ENCODE data around the gene ZFP30. TPM values are rescaled to one million over a fixed set of nuclear protein-coding genes. Genes with fewer than 3 reads are reported as not detected.

Gene ZFP30
- total and polyA plus RNA-seq, 10 of the 15 experiments (the other 5 are each of a cell fraction or from before 2014, with no cell fraction given): 1.4 to 12.8 (median 5.7) TPM

DNA sequence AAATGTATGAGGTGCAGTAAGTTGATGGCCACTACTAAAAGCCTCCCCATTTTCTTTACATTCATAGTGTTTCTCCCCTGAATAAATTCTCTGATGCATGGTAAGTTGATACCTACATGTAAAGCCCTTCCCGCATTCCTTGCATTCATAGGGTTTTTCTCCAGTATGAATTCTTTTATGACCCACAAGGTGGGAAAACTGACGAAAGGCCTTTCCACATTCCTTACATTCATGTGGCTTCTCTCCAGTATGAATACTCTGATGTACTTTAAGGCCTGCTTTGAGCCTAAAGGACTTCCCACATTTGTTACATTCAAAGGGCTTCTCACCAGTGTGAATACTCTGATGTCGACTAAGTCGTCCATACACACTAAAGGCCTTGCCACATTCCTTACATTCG is 43.8 kb upstream of the ZFP30 start:
- ChIA-PET SMC1A (ENCODE audit: uncharacterized antibody, unreplicated experiment) (no interaction called here), CTCF (no interaction called here), POLR2A (no interaction called here), RAD21 (ENCODE audit: unreplicated experiment) (no interaction called here)
- no peak overlapping the region for H3K4me2 ChIP-seq (ENCODE audit: control insufficient read depth, insufficient read depth)
- H3K9me3 ChIP-seq (replicated peaks; ENCODE audit: control insufficient read depth, insufficient read depth, low read length): no peaks in the 10 kb centered on the region; the same call in 2 of the 3 replicates
- BruUV-seq (replicated peaks): no TSS peak
- H4K20me1 ChIP-seq (ENCODE audit: control insufficient read depth, insufficient read depth): no peaks in the 10 kb centered on the region
- no peak overlapping the region for H3K4me3 ChIP-seq
- in situ Hi-C loops (cut with MboI): no loop called here
- DNase-seq (ENCODE audit: low read depth, low spot score): no peak
- FAIRE-seq: no peak
- H3K9ac ChIP-seq (ENCODE audit: control insufficient read depth, insufficient read depth, low read length): no peak overlapping the region
- no peaks in the 10 kb centered on the region; a peak in 2 of 4 replicates for H3K36me3 ChIP-seq (ENCODE audit: control insufficient read depth in 2 of 2, insufficient read depth in 2 of 2, low read length in 1 of 2)
- no peaks in the 10 kb centered on the region for H3K27me3 ChIP-seq (replicated peaks in 1 of 2; ENCODE audit: control insufficient read depth in 2 of 2, insufficient read depth in 2 of 2, low read length in 1 of 2)
- no peak for ATAC-seq
- intact Hi-C loops (cut with micrococcal nuclease; ENCODE audit: unreplicated experiment): no loop called here
- 86% methylated on average over 5 of the region's 5 CpGs for WGBS (ENCODE audit: insufficient coverage, insufficient replicate concordance, low lambda C conversion rate, missing lambda C conversion rate)
- H3K4me1 ChIP-seq (ENCODE audit: control insufficient read depth, insufficient read depth, low read length): no peaks in the 10 kb centered on the region
- no peaks in the 10 kb centered on the region for H3K79me2 ChIP-seq (ENCODE audit: control insufficient read depth, insufficient read depth, low read length)
- H2AFZ ChIP-seq (ENCODE audit: control insufficient read depth, low read depth, low read length): no peak overlapping the region
- H3K27ac ChIP-seq (ENCODE audit: control insufficient read depth, insufficient read depth): no peak overlapping the region
- no peak for TF ChIP-seq NRF1 (conservative IDR thresholded peaks at IDR 0.05; ENCODE audit: low read depth, low read length)
- TF ChIP-seq, protein P1, sequence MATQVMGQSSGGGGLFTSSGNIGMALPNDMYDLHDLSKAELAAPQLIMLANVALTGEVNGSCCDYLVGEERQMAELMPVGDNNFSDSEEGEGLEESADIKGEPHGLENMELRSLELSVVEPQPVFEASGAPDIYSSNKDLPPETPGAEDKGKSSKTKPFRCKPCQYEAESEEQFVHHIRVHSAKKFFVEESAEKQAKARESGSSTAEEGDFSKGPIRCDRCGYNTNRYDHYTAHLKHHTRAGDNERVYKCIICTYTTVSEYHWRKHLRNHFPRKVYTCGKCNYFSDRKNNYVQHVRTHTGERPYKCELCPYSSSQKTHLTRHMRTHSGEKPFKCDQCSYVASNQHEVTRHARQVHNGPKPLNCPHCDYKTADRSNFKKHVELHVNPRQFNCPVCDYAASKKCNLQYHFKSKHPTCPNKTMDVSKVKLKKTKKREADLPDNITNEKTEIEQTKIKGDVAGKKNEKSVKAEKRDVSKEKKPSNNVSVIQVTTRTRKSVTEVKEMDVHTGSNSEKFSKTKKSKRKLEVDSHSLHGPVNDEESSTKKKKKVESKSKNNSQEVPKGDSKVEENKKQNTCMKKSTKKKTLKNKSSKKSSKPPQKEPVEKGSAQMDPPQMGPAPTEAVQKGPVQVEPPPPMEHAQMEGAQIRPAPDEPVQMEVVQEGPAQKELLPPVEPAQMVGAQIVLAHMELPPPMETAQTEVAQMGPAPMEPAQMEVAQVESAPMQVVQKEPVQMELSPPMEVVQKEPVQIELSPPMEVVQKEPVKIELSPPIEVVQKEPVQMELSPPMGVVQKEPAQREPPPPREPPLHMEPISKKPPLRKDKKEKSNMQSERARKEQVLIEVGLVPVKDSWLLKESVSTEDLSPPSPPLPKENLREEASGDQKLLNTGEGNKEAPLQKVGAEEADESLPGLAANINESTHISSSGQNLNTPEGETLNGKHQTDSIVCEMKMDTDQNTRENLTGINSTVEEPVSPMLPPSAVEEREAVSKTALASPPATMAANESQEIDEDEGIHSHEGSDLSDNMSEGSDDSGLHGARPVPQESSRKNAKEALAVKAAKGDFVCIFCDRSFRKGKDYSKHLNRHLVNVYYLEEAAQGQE (IDR thresholded peaks at IDR 0.05; ENCODE audit: low read depth, low read length): no peak
- no peak for TF ChIP-seq ZBTB40 (IDR thresholded peaks at IDR 0.05; ENCODE audit: borderline replicate concordance)
- TF ChIP-seq KLF5 (IDR thresholded peaks at IDR 0.05; ENCODE audit: partially characterized antibody): no peak
- TF ChIP-seq, protein P2, sequence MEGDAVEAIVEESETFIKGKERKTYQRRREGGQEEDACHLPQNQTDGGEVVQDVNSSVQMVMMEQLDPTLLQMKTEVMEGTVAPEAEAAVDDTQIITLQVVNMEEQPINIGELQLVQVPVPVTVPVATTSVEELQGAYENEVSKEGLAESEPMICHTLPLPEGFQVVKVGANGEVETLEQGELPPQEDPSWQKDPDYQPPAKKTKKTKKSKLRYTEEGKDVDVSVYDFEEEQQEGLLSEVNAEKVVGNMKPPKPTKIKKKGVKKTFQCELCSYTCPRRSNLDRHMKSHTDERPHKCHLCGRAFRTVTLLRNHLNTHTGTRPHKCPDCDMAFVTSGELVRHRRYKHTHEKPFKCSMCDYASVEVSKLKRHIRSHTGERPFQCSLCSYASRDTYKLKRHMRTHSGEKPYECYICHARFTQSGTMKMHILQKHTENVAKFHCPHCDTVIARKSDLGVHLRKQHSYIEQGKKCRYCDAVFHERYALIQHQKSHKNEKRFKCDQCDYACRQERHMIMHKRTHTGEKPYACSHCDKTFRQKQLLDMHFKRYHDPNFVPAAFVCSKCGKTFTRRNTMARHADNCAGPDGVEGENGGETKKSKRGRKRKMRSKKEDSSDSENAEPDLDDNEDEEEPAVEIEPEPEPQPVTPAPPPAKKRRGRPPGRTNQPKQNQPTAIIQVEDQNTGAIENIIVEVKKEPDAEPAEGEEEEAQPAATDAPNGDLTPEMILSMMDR (IDR thresholded peaks at IDR 0.05 in 2 of 3, conservative IDR thresholded peaks at IDR 0.05 in 1 of 3; ENCODE audit: control insufficient read depth in 2 of 3, extremely low read depth in 1 of 3, insufficient read depth in 1 of 3, low read depth in 3 of 3, low read length in 3 of 3): no peak
- no peak for TF ChIP-seq TARDBP (IDR thresholded peaks at IDR 0.05; ENCODE audit: borderline replicate concordance)
- TF ChIP-seq SMAD5 (IDR thresholded peaks at IDR 0.05; ENCODE audit: low read depth): no peak
- no peak for TF ChIP-seq PML (IDR thresholded peaks at IDR 0.05; ENCODE audit: low read length)
- TF ChIP-seq POLR2A (IDR thresholded peaks at IDR 0.05; ENCODE audit: low read depth, low read length): no peak
- no peak for TF ChIP-seq NKRF (conservative IDR thresholded peaks at IDR 0.05)
- TF ChIP-seq HDGF (IDR thresholded peaks at IDR 0.05): no peak
- no peak for TF ChIP-seq IRF3 (IDR thresholded peaks at IDR 0.05)

Measured in GM12878 (cell line).